ENCODE measurements around the gene KLHL29. TPM values are rescaled to one million over a fixed set of nuclear protein-coding genes. Genes with fewer than 3 reads are reported as not detected.

Gene KLHL29
- total and polyA plus RNA-seq, 2 donors (not counting 3 experiments of a cell fraction or from before 2014, with no cell fraction given): 4.6 to 12.7 TPM

GRCh38 chr2:23595601-23596251 is 210.7 kb downstream of the KLHL29 start:
- intact Hi-C loops (cut with micrococcal nuclease) (no loop called here), dilution Hi-C loops (cut with MboI; ENCODE audit: extremely low pct_ligation_motif_present, low sequenced_read_pairs) (no loop called here)
- FAIRE-seq (no peak), DNase-seq (ENCODE audit: low read depth, low spot score) (no peak)
- ChIA-PET CTCF (interaction anchor here (0.5 kb wide), 1 partner anchor 191 kb away, joined by 3 read pairs; no protein-coding TSS in a partner anchor), POLR2A (no interaction called here)
- H3K4me2 ChIP-seq (ENCODE audit: insufficient read depth, low read length): no peak overlapping the region
- no TSS peak for BruUV-seq (replicated peaks)
- H3K4me3 ChIP-seq (replicated peaks in 1 of 3; ENCODE audit: insufficient read depth in 1 of 3, low read depth in 1 of 3, low read length in 3 of 3): no peak overlapping the region
- H3K27me3 ChIP-seq (ENCODE audit: control insufficient read depth in 2 of 2, insufficient read depth in 2 of 2, low read length in 2 of 2): no peaks in the 10 kb centered on the region
- no peaks in the 10 kb centered on the region for H3K36me3 ChIP-seq (ENCODE audit: control insufficient read depth in 2 of 2, extremely low read depth in 1 of 2, insufficient read depth in 2 of 2, low read length in 2 of 2)
- H3K27ac ChIP-seq (ENCODE audit: insufficient read depth, low read depth, low read length): no peak overlapping the region
- H2AFZ ChIP-seq (ENCODE audit: low read depth, low read length): no peak overlapping the region
- H3K9me3 ChIP-seq (replicated peaks; ENCODE audit: control insufficient read depth, insufficient read depth, low read length): no peaks in the 10 kb centered on the region
- H3K9ac ChIP-seq (replicated peaks; ENCODE audit: extremely low read depth, insufficient read depth, low read length): no peak overlapping the region
- H3K4me1 ChIP-seq (ENCODE audit: control insufficient read depth, extremely low read depth, insufficient read depth, low read length): no peaks in the 10 kb centered on the region
- H3K9me1 ChIP-seq (replicated peaks; ENCODE audit: control insufficient read depth, extremely low read depth, insufficient read depth, low read length): no peaks in the 10 kb centered on the region
- TF ChIP-seq JUN (IDR thresholded peaks at IDR 0.05; ENCODE audit: borderline replicate concordance, insufficient read depth, insufficient read length, low read depth): no peak
- TF ChIP-seq FOS (IDR thresholded peaks at IDR 0.05; ENCODE audit: borderline replicate concordance, insufficient read depth, low read length): no peak
- no peak for TF ChIP-seq GATA2 (IDR thresholded peaks at IDR 0.05; ENCODE audit: insufficient read depth, insufficient read length, low read depth, low read length)
- TF ChIP-seq, protein P1, sequence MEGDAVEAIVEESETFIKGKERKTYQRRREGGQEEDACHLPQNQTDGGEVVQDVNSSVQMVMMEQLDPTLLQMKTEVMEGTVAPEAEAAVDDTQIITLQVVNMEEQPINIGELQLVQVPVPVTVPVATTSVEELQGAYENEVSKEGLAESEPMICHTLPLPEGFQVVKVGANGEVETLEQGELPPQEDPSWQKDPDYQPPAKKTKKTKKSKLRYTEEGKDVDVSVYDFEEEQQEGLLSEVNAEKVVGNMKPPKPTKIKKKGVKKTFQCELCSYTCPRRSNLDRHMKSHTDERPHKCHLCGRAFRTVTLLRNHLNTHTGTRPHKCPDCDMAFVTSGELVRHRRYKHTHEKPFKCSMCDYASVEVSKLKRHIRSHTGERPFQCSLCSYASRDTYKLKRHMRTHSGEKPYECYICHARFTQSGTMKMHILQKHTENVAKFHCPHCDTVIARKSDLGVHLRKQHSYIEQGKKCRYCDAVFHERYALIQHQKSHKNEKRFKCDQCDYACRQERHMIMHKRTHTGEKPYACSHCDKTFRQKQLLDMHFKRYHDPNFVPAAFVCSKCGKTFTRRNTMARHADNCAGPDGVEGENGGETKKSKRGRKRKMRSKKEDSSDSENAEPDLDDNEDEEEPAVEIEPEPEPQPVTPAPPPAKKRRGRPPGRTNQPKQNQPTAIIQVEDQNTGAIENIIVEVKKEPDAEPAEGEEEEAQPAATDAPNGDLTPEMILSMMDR (IDR thresholded peaks at IDR 0.05; ENCODE audit: extremely low read depth in 1 of 2, insufficient read depth in 1 of 2, low read depth in 1 of 2, low read length in 2 of 2): no peak
- no peak for TF ChIP-seq POLR2A (IDR thresholded peaks at IDR 0.05; ENCODE audit: low read depth, low read length)
- no peak for TF ChIP-seq MAX (IDR thresholded peaks at IDR 0.05; ENCODE audit: insufficient read depth, insufficient read length)
- no peak for TF ChIP-seq POLR2AphosphoS5 (IDR thresholded peaks at IDR 0.05; ENCODE audit: insufficient read depth, low read depth, low read length)
- TF ChIP-seq MYC (IDR thresholded peaks at IDR 0.05; ENCODE audit: low read depth, low read length): no peak
- no peak for TF ChIP-seq EZH2 (IDR thresholded peaks at IDR 0.05; ENCODE audit: borderline replicate concordance, low read depth, low read length, severe bottlenecking)
- H4K20me1 ChIP-seq (replicated peaks; ENCODE audit: control insufficient read depth, extremely low read depth, insufficient read depth, low read length): no peaks in the 10 kb centered on the region
- H3K79me2 ChIP-seq (ENCODE audit: control insufficient read depth, insufficient read depth, low read length): no peaks in the 10 kb centered on the region

All from endothelial cell of umbilical vein (primary cell).